HG03097 (cell line): ENCODE results near the gene EPB41L2.

Experiments used
- ATAC-seq: cut with Tn5 transposase; IDR thresholded peaks from one replicate; pipeline ENCODE4 v1.9.1; 2021; ENCODE audit not compliant: unreplicated experiment, low FRiP score

Gene EPB41L2

GRCh38 chr6:130848945-130849344 lies 214.1 kb downstream of the EPB41L2 start:
- peak; percentile 66 for ATAC-seq

- ATAC-seq = no peak
Observed at GRCh38 chr6:130847001-130847910, 215.8 kb downstream of the EPB41L2 start.

- no peak for ATAC-seq
Observed at GRCh38 chr6:130846501-130846900, 216.5 kb downstream of the EPB41L2 start.

GRCh38 chr6:130843575-130844320 lies 219.3 kb downstream of the EPB41L2 start:
- ATAC-seq = no peak

GRCh38 chr6:130841128-130841728 lies 221.8 kb downstream of the EPB41L2 start:
- ATAC-seq = no peak

GRCh38 chr6:130840050-130840449 lies 223.0 kb downstream of the EPB41L2 start:
- ATAC-seq = no peak

- no peak for ATAC-seq
Observed at GRCh38 chr6:130839379-130839778, 223.7 kb downstream of the EPB41L2 start.

- no peak for ATAC-seq
Observed at GRCh38 chr6:130838951-130839350, 224.1 kb downstream of the EPB41L2 start.

- no peak for ATAC-seq
Observed at GRCh38 chr6:130838250-130838860, 224.7 kb downstream of the EPB41L2 start.

- ATAC-seq = no peak
Observed at GRCh38 chr6:130837067-130837466, 226.0 kb downstream of the EPB41L2 start.

GRCh38 chr6:130836055-130836640 lies 226.9 kb downstream of the EPB41L2 start:
- no peak for ATAC-seq

GRCh38 chr6:130834482-130835251 lies 228.4 kb downstream of the EPB41L2 start:
- ATAC-seq = no peak

GRCh38 chr6:130833569-130833968 lies 229.5 kb downstream of the EPB41L2 start:
- ATAC-seq = no peak

- no peak for ATAC-seq
Observed at GRCh38 chr6:130831607-130832006, 231.4 kb downstream of the EPB41L2 start.

- no peak for ATAC-seq
Observed at GRCh38 chr6:130829333-130829910, 233.6 kb downstream of the EPB41L2 start.

GRCh38 chr6:130827247-130828149 lies 235.5 kb downstream of the EPB41L2 start, which contains the start of gene SMLR1:
Gene SMLR1, plus strand, starts transcription at chr6:130827406. Its CDS starts 8 bp downstream, at chr6:130827414.
- ATAC-seq = no peak

GRCh38 chr6:130826442-130827246 lies 236.4 kb downstream of the EPB41L2 start:
- ATAC-seq = no peak
